HG03280 (cell line): Measurements from ENCODE around the gene GEMIN7.
A peak's percentile ranks its signal among the peaks of the same experiment; 100 is the strongest.

ENCODE experiments used
- ATAC-seq: cut with Tn5 transposase; IDR thresholded peaks from one replicate; pipeline ENCODE4 v1.9.1; 2021; ENCODE audit warnings: mild to moderate bottlenecking, moderate library complexity; ENCODE audit not compliant: unreplicated experiment

The GEMIN7 gene

DNA sequence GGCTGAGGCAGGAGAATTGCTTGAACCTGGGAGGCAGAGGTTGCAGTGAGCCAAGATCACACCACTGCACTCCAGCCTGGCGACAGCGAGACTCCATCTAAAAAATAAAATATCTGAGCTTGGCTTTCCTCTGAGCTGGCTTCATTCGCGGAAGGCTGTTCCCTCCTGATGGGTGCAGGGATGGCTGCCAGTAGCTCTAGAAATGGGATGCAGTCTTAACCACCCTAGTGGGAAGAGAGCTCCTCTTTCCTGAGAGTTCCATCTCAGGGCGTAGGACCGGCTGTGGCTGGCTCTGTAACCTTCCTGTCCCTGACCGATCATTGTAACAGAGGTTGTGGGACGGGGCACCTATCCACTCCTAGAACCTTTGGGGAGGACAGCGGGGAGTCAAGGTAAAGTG is 46.3 kb downstream of the GEMIN7 start:
- no peak for ATAC-seq

DNA sequence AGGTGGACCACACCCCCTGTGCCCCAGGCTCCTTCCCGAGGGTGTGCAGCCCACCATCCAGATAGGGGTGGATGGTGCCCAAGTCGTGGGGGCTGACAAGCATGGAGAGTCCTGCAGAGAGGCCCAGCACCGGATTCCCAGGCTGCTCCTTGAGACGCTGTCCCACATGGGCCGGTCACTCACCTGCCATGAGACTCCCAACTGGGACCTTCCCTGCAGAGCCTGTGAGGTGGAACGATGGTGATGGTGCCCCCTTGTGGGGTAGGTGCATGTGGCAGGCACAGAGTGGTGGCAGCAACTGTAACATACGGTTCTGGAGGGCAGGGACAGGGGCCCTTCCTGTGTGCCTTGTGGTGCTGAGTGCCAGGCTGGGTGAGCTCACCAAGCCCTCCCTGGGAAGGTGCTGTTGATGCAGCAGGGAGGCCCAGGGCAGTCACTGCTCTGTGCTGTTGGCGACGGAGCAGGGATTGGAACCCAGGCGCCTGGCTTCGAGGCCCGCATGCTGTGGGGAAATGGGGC is 47.0 kb downstream of the GEMIN7 start:
- peak; percentile 51 for ATAC-seq

DNA sequence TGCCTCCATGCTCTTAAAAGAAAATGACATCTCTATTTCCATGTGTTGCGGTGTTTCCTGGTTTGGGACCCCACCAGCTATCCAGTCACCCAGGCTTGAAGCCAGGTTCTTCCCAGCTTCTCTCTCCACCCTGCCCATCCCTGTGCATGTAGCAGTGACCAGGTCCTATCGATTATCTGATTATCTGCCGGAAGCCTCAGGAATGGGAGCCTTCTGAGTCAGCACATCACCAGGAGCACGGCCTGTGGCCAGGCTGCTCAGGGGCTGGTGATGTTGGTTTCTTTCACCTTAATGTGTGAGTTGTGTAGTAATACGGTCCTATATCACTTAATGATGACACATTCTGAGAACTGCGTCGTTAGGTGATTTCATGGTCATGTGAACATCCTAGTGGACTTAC is 47.6 kb downstream of the GEMIN7 start:
- no peak for ATAC-seq

DNA sequence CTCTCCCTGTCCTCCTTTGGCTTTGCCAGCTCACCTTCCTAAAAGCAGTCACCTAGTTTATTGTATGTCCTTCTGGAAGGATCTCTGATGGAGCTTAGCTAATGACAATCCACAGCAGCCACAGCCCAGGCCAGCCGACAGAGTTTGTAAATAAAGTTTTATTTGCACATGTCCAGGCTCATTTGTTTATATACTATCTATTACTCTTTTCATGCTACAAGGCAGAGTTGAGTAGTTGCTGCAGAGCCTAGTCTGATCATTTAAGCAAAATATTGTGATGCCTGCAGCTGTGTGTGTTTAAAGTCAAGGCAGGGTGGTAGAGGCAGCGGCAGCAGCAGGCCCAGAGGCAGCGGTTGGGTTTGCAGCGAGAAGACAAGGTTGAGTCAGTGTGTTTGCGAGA is 49.1 kb downstream of the GEMIN7 start:
- ATAC-seq: no peak

DNA sequence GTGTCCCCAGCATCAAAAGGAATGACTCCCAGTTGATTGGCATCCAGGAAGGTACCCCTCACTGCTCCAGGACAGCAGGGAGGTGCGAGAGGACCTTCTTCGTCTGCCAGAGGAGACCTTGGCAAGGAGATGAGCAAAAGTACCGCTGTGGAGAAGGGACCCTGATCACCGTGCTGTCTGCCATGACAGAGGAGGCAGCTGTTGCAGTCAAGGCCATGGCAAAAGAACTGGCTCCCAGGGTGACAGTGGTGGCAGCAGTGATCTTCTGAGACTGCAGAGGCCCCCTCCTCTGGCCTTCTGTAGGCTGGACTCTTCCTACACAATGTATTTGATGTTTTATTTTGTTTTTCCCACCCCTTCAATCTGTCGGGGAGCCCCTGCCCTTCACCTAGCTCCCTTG is 49.7 kb downstream of the GEMIN7 start:
- ATAC-seq: no peak

DNA sequence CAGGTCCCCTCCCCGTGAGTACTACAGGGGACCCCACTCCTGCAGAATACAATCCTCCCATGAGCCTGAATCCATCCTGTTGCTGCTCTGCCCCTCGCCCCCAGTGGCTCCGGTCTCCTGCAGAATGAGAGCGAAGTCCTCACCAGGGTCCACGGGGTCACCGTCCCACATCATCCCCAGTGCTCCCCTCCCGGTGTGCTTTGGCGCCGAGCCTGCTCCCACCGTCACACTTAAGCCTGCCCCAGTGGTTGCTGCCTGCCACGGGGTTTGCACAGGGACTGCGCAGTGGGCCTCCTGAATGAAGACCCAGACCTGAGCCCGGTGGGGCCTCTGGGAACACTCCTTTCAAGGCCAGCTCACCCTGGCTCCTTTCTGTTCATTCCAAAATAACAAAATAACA is 51.2 kb downstream of the GEMIN7 start:
- no peak for ATAC-seq

DNA sequence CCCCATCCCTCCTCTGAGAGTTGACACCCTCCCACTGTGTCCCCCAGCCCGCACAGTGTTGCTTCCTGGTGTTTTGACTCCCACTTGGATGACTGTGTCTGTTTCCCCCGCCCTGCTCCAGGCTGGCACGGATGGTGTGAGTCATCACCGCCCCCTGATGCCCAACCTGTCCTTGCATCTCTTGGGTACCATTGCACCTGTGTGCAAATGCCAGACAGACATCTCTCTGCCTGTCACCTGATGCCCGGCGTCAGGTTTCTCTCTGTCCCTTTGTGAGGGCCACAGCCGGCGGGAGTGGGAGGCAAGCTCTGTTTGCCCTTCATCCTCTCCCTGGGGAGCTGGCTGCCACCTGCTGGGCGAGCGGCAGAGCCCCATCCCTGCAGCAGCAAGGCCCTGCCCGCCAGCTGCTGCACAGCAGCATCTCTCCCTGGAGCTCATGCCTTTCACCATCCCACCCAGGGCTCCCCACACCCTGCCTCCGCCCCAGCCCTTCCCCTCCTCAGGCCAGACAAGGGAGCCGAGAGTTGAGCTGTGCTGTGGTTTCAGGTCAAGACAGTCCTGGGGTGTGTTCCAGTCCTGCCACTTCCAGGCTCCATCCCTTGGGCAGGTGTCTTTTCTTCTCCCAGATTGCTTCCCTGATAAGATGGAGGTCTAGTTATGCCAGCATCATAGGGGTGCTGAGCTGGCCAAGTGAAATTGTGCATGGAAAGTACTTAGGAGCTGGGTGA is 52.0 kb downstream of the GEMIN7 start:
- ATAC-seq: no peak

DNA sequence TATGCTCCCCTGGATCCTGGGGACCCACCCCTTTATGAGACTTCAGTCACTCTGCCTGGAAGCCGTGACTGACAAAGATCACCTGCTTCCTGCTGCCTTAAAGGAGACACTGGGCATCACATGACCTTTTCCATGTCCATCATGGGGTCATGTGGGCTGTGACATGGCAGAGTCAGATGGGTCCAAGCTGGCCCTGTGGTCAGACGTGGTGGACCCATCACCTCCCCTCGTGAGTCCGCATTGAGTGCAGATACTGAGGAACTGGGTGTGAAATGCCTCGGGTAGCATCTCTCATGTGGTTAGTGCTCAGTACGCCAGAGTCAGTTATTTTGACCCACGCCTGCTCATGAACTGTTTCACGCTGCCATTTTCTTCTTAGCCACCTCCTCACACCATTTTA is 54.6 kb downstream of the GEMIN7 start:
- no peak for ATAC-seq

DNA sequence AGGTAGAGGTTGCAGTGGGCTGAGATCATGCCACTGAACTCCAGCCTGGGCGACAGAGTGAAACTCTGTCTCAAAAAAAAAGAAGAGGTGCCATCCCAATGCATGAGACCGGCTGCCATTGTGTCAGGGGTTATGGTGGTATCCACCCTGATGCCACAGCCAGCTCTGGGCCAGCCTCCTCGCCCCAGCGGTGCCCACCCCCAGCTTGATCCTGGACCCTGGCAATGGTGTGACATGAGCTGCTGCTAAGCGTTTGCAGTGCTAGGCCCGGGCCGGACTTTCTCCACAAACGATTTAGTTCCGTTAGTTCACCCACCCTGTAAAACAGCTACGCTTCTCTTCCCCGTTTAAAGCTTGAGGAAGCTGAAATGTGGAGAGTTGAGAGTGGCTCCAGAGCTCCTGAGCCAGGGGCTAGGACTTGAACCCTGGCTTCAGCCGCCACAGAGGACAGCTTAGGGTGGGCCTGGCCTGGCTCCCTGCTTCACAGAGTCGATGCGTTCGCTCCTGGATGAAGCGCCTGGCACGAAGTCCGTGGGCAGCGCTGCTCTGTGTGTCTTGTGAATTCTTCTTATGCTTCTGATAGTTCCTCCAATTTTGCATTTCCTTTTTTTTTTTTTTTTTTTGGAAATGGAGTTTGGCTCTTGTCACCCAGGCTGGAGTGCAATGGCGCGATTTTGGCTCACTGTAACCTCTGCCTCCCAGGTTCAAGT is 56.3 kb downstream of the GEMIN7 start:
- no peak for ATAC-seq

DNA sequence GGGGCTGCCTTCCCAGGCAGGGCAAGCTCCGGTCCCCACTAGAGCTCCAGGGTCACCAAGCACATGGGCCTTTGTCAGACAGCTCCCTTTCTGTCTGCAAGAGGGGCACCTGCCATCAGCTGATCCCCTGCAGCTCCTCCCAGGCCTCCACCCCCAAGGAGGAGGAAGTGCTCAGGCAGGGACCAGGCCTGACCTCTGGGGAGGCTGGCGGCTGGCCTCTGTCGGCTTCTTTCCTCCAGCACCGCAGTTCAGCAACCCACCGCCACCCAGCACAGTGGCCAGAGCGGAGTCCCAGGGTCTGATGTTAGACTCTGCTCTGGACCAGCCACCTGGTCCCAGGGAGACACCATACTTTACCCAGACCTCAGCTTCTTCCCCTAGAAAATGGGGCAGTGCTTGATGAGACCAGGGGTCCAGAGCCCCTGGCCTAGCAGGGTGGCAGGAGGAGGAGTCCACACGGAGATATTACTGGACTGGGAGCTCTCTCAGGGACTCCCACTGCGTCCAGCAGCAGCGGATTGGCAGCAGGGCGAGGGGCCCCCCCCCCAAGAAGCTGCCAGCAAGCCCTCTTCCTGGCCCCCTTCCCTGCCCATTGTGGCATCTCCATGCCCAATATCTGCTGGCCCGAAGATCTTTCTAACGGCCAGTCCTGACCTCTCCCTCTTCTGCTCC is 57.6 kb downstream of the GEMIN7 start:
- ATAC-seq: no peak

DNA sequence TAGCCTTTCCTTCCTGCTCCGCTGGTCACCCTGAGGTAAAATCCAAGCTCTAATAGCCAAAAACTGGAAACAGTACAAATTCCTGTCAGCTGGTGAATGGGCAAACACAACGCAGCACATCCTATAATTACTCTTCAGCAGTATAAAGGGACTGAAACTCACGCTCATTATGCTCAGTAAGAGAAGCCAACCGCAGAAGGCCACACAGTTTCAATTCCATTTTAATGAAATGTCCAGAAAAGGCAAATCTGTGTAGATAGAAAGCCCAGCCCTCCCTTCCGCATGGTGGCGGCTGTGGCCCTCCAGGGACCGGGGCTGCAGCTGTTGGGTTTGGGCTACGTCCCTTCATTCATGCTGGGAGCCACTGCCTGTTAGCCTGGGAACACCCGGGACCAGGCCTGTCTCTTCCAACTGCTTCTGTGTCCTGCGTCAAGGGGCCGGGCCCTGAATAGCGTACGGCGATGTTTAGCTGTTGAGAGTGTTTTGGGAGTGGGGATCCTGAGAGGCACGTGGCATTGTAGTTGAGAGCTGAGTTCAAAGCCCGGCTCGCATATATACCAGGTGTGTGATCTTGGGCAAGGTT is 58.2 kb downstream of the GEMIN7 start:
- peak; percentile 81 for ATAC-seq

DNA sequence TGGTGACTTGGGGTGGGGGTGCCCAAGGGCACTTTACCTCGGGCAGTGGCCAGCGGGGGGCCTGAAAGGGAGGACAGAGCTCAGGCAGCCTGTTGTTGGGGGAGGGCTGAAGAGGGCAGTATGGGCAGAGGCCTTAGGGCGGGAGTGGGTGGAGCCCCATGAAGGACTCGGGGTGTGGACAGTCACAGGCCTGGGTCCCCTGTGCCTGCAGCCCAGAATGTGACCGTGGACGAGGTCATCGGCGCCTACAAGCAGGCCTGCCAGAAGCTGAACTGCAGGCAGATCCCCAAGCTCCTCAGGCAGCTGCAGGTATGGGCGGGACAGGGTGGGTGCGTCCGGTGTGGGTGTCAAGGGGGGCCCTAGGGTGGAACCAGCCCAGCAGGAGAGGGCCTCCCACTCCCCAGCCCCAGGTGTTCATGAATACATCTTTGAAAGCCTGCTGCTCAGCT is 59.3 kb downstream of the GEMIN7 start:
- ATAC-seq: no peak

DNA sequence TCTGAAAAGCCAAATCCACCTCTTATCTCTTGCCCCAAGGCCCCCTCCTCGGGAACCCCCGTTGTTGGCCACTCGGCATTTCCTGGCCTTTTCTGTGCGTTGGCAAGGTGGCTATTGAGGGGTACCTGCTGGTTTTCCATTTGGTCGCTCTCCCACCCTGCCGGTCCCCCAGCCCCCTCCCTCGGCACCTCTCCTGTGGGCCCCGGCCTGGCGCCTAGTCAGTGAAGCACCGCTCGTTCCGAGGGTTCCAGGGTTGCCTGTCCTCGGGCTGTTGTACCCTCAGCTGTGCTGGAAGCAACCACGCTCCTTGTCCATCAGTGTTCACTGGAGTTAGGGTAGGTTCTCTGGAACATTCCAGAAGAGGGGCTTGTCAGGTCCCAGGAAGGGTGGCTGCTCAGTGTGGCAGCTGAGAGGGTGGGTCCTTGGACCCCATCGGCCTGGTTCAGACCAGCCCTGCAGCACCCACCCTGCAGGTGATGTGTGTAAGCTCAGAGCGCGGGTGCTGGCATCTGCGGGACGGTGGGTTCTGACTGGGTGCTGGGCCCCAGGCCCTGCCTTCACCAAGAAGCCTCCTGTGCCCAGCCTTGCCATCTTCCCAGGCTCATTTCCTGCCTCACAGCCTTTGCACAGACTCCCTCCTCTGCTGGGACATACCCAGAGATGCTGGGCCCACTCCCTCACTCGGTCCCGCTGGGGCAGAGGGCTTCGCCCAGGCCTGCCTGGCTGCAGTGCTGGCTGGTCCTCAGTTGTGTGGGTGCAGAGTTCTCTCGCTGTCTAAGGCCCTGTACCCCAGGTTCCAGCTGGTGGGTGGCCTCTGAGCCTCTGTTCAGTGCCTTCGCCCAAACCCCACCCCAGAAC is 60.5 kb downstream of the GEMIN7 start:
- no peak for ATAC-seq

DNA sequence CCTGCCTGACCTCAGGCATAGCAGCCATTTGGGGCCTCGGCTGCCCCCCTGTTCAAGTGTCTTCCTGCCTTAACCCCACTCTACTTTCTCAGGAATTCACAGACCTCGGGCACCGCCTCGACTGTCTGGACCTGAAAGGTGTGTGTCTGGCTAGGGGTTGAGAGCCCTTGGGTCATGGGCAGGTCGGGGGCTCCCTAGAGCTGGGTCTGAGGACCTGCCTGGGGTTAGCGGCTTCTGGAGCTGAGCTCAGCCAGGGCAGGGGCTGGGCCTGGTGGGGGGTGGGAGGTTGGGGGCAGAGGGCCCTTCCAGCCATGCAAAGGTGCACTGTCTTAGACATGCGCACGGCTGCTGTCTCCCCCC is 61.1 kb downstream of the GEMIN7 start:
- ATAC-seq: no peak

DNA sequence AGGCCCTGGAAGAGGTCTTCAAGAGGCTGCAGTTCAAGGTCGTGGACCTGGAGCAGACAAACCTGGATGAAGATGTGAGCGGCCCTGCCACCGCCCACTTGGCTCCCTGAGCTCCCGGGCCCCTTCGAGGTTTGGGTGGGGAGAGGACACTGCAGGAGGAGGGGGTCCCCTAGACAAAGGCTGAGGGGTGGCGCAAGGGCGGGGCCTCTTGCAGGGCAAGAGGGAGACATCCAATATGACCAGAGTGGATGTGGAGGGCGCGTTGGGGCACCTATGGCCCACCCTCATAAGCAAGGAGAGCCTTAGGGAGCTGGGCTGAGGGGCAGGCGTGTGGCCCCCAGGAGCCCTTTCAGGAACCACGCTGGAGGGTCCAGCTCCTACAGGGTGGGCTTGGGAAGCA is 61.5 kb downstream of the GEMIN7 start:
- ATAC-seq: no peak
